ENCODE measurements around the gene COL18A1. TPM values are rescaled to one million over a fixed set of nuclear protein-coding genes. Genes with fewer than 3 reads are reported as not detected.

Gene COL18A1
- total and polyA plus RNA-seq, 2 of the 8 experiments (the other 6 are each of a cell fraction or from before 2014, with no cell fraction given): 145 to 201 TPM

DNA sequence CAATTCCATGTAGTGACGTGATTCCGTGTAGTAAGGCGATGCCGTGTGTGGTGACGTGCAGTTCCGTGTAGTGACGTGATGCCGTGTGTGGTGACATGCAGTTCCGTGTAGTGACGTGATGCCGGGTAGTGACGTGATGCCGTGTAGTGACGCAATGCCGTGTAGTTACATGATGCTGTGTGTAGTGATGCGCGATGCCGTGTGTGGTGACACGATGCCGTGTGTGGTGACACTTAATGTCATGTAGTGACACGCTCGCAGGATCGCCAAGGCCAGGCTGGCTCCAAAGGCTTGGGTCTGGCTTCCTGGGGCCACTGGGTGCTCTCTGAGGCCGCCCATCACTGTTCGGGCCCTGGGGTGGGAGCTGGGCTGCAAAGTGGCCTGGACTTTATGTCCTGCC, 14.2 kb downstream of the COL18A1 start (continued):
- TF ChIP-seq ASH2L (IDR thresholded peaks at IDR 0.05; ENCODE audit: low read length): no peak

Data from H1 (cell line).